HL-60 (cell line): Measurements from ENCODE around the gene HOXB7.

ENCODE experiments used
- POLR2AphosphoS5 ChIP-seq: IDR thresholded peaks from 2 replicates; pipeline ENCODE4 v1.6.1; 2012; ENCODE audit warnings: low read depth
- SPI1 ChIP-seq: IDR thresholded peaks from 2 replicates; pipeline ENCODE4 v1.6.1; 2012; ENCODE audit warnings: low read depth, mild to moderate bottlenecking, borderline replicate concordance
- TF ChIP-seq, protein P1 (sequence below): IDR thresholded peaks from one replicate; pipeline ENCODE4 v1.5.1; 2011; ENCODE audit warnings: low read length, control low read depth, inconsistent platforms; ENCODE audit not compliant: insufficient read depth
- TF ChIP-seq, protein P2 (sequence below): IDR thresholded peaks from 2 replicates; pipeline ENCODE4 v1.6.1; 2012; ENCODE audit warnings: low read depth; ENCODE audit not compliant: insufficient replicate concordance

DNA sequence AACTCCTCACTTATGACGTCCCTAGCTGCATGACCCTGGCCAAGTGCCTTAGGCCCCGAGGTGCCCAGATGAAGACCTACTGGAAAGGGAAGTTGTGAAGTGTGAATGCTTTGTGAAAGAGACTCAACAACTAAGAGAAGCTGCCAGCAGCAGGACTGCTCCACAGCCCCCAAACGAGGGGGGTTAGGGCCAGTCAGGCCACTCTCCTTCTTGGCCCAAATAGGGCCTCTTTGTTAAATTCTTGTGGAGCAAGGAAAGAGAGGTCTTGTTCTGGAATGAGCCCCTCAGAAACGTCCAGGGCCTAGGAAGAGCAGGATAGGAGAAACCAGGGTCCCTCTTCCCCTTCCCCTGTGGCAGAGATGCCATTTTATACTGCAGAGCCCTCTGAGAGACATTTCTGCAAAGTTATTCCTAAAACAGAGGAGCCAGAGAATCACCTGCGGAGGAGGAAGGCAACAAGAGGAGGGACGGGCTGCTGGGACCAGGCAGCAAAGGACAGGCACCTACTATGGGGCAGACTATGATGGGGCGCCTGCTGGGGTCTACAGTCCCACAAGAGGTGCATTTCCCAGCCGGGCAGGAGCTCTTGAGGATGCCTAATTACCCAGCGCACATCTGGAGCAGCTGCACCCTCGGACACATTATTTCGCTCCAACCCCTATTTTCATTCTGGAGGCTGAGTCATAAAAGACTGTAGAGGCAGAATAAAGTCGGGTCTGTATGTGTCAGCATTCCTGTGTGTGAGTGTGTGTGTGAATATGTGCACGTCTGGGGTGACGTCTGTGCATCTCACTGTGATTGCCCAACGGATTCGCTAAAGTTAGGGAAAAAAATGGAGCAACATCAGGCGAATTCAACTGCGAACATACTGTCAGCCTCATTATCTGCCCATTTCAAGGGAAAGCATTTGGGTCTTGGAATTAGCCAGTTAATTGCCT, 26.8 kb upstream of the HOXB7 start:
- TF ChIP-seq SPI1: no peak
- TF ChIP-seq, protein P1, sequence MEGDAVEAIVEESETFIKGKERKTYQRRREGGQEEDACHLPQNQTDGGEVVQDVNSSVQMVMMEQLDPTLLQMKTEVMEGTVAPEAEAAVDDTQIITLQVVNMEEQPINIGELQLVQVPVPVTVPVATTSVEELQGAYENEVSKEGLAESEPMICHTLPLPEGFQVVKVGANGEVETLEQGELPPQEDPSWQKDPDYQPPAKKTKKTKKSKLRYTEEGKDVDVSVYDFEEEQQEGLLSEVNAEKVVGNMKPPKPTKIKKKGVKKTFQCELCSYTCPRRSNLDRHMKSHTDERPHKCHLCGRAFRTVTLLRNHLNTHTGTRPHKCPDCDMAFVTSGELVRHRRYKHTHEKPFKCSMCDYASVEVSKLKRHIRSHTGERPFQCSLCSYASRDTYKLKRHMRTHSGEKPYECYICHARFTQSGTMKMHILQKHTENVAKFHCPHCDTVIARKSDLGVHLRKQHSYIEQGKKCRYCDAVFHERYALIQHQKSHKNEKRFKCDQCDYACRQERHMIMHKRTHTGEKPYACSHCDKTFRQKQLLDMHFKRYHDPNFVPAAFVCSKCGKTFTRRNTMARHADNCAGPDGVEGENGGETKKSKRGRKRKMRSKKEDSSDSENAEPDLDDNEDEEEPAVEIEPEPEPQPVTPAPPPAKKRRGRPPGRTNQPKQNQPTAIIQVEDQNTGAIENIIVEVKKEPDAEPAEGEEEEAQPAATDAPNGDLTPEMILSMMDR: no peak
- TF ChIP-seq POLR2AphosphoS5: no peak
- TF ChIP-seq, protein P2, sequence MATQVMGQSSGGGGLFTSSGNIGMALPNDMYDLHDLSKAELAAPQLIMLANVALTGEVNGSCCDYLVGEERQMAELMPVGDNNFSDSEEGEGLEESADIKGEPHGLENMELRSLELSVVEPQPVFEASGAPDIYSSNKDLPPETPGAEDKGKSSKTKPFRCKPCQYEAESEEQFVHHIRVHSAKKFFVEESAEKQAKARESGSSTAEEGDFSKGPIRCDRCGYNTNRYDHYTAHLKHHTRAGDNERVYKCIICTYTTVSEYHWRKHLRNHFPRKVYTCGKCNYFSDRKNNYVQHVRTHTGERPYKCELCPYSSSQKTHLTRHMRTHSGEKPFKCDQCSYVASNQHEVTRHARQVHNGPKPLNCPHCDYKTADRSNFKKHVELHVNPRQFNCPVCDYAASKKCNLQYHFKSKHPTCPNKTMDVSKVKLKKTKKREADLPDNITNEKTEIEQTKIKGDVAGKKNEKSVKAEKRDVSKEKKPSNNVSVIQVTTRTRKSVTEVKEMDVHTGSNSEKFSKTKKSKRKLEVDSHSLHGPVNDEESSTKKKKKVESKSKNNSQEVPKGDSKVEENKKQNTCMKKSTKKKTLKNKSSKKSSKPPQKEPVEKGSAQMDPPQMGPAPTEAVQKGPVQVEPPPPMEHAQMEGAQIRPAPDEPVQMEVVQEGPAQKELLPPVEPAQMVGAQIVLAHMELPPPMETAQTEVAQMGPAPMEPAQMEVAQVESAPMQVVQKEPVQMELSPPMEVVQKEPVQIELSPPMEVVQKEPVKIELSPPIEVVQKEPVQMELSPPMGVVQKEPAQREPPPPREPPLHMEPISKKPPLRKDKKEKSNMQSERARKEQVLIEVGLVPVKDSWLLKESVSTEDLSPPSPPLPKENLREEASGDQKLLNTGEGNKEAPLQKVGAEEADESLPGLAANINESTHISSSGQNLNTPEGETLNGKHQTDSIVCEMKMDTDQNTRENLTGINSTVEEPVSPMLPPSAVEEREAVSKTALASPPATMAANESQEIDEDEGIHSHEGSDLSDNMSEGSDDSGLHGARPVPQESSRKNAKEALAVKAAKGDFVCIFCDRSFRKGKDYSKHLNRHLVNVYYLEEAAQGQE: no peak
